HG03139 (cell line): ENCODE measurements around the gene NDUFS8.

Experiments used
- ATAC-seq: cut with Tn5 transposase; IDR thresholded peaks from one replicate; pipeline ENCODE4 v1.9.1; 2021; ENCODE audit not compliant: unreplicated experiment

Gene NDUFS8

DNA sequence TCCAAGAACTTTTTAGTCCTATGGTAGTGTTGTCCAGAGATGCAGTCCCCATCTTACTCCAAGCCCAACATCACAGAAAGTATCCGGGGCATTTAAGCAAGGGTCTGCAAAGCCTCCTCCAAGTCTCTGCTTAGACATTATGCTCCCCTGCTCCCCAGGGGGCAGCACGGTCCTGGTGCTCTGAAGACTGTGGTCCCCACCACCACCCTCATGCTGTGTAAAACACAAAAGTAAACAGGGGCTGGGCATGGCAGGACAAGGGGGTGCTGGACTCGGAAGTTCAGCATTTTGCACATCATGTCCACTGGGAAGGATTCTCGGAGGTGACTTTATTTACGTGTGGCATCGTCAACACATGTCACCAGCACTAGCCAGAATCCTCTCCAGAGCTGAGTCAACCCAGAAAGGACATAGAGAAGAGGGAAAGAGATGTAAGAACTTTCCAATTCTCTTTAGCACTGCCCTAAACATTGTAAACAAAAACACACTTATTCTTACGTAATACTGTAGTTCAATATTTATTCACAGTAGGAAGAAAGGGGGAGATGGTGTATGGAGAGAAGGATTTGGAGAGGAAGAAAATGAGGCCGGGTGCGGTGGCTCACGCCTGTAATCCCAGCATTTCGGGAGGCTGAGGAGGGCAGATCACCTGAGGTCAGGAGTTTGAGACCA, 46.0 kb downstream of the NDUFS8 start:
- ATAC-seq = no peak

DNA sequence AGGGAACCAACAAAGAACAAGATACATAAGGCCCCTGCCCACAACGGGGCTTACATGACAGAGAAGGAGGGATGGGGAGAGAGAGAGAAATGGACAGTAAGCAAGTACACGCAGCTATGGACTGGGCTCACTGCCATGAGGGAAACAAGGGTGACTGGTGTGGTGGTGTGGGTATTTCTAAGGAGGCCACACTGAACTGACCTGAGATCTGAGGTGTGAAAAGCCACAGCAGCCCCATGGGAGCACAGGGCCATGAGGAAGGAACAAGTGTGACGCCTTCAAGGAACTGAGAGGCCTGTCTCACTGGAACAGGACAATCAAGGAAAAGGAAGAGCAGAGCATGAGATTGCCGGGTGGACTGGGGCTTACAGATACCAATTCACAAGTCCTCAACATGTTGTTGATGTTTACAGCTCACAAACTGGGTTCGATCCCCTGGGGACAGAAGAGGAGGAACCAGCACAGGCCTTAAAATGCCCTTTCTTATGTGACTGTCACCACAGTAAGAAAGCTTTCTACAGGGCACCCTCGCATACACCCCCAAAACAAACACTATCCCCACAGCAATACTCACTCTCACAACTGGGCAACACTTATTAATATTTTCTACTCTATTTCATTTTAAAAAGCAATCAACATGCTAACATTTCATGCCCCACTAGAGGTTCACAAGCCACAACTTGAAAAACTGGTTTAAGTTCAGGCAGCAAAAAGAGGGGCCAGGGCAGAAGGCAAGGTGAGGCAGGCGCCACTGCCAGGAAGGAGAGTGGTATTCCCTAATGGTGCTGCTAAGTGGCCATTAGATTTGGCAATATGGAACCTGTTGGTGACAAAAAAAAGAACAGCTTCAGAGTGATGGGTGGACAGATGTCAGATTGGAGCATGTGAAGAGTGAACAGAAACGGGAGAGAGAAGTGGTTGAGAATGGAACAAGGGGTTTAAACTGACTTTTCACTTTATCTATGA, 47.4 kb downstream of the NDUFS8 start:
- ATAC-seq = peak; percentile 62

DNA sequence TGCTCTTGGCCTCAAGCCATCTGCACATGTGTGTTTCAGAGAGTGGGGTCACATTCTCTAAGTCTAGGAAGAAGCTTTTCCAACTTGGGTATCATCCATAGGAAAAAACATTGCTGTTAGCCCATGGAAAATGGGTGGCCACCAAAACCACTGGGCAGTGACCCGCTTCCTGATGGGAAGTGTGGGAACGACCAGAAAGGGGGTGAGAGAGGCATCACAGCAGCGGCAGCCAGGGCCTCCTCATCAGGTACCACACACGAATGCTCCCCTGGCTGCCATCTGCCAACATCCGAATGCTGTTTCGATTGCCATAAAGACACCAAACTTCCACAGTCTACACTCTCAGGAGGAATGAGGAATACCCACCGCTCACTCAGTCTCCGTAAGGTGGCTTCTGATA, 50.4 kb downstream of the NDUFS8 start:
- ATAC-seq = no peak

DNA sequence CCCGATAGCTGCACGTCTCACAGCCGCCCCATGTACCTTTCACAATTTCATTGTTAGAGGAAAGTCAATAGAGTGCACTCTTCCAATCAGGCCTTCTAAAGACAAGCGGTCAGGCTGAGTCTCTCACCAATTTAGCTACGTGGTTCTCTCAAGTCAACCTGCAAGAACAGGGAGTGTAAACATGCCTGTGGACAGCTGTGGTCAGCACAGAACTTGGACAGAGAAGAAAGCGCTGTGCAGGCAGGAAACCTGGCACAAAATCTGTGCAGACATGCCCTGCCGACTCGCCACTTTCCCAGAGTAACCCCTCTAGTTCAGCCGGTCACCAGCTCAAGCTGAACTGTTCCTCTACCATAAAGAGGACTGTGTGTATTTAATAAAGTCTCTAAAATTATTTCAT, 51.2 kb downstream of the NDUFS8 start:
- no peak for ATAC-seq

DNA sequence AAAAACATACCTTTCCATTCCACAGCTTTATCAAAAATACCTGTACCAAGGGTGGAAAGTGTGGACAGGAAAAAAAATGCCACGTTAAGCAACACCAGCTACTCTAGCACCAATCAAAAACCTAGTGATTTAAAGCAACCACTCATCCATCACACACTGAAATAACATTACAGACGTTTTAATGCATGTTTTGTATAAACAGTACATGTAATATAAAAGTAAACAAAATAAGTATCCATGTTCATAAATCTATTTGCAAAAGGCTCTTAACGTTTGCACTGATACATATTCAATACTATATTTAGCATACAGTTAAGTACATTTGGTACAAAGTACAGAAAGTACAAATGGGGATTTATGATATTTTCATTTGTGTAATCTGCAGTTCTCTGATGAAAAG, 52.0 kb downstream of the NDUFS8 start:
- no peak for ATAC-seq

DNA sequence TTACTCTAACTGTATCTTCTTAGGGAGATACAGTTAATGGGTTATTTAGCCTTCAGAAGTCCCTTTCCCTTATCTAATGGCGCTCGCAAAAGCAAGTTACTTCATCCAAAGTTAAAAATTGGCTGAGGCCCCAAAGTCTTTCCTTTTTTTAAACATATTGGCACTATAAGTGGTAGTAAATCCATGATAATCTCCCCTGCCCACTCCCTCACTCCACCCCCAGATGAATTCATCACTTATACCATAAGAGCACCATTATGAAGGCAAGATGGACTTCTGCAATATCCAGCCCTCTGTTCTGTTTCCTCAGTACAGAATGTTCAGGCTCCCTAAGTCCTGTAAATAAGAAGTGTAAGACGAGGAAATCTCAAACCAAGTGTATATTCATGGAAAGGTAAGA, 53.0 kb downstream of the NDUFS8 start:
- ATAC-seq = no peak
